GM13977 (cell line): ENCODE data around the gene DNTTIP2.
"Not testable (repeated sequence)": the region's sequence is repeated elsewhere in the genome, so short reads cannot be mapped to it uniquely, and the experiment has no call there.

Experiments
- DNase-seq: peaks from one replicate; pipeline ENCODE4 v3.0.0; 2012; ENCODE audit warnings: low spot score
- in situ Hi-C: fragments of 300-500 bp; cut with MboI; formaldehyde crosslinking; loops from one replicate; pipeline ENCODE4 v1.12.0; 2022; ENCODE audit warnings: low sequenced_read_pairs, low pct_unique_long_range_greater_than_20kb, mixed read lengths, inconsistent platforms; ENCODE audit not compliant: unreplicated experiment
- TF ChIP-seq, protein P1 (sequence below): IDR thresholded peaks from 2 replicates; pipeline ENCODE4 v1.5.1; 2012; ENCODE audit warnings: mild to moderate bottlenecking, control low read depth; ENCODE audit not compliant: insufficient read depth; ENCODE audit errors: extremely low read depth, missing control alignments

Gene DNTTIP2

GRCh38 chr1:93878889-93879586 lies at the start of gene DNTTIP2:
Gene DNTTIP2 (minus strand): TSS chr1:93879206. CDS start chr1:93879148, 58 bp downstream.
- in situ Hi-C loops, result no loop called here
- TF ChIP-seq, protein P1, sequence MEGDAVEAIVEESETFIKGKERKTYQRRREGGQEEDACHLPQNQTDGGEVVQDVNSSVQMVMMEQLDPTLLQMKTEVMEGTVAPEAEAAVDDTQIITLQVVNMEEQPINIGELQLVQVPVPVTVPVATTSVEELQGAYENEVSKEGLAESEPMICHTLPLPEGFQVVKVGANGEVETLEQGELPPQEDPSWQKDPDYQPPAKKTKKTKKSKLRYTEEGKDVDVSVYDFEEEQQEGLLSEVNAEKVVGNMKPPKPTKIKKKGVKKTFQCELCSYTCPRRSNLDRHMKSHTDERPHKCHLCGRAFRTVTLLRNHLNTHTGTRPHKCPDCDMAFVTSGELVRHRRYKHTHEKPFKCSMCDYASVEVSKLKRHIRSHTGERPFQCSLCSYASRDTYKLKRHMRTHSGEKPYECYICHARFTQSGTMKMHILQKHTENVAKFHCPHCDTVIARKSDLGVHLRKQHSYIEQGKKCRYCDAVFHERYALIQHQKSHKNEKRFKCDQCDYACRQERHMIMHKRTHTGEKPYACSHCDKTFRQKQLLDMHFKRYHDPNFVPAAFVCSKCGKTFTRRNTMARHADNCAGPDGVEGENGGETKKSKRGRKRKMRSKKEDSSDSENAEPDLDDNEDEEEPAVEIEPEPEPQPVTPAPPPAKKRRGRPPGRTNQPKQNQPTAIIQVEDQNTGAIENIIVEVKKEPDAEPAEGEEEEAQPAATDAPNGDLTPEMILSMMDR, result no peak
- DNase-seq, result peak; percentile 88

GRCh38 chr1:93925206-93925605 lies 46.2 kb upstream of the DNTTIP2 start:
- DNase-seq, result no peak
- in situ Hi-C loops, result no loop called here
- TF ChIP-seq, protein P1, result no peak

DNA sequence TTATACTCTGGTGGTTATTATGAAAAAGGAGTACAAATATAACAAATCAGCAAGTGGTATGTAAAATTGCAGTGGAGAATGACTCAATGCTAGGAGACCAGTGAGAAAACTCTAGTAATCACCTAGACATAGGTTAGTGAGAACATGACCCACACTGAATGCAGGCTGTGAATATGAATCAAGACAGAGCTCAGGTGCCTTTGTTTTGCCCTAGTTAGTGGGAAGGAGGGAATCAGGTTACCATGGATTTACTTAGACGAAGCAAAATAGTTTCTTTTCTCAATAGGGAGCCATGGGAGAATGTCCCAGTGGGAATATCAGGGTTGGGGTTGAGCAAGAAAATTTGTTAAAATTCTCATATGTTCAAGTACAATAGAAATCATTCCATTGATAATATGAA lies 40.8 kb upstream of the DNTTIP2 start:
- TF ChIP-seq, protein P1, result no peak
- no peak for DNase-seq
- in situ Hi-C loops, result no loop called here

DNA sequence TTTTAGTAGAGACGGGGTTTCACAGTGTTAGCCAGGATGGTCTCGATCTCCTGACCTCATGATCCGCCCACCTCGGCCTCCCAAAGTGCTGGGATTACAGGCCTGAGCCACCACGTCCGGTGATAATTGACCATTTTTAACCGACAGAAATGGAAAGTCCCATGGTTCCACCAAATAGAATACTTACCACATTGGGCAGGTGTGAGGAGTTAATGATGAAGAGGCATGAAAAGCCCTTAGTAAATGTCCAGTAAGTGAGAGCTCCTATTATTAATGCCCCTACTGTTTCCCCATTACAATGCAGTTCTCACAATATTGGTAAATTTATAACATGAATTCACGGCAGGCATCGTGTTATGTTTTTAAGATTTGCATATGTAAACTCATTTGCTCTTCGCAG lies 38.3 kb upstream of the DNTTIP2 start:
- in situ Hi-C loops, result no loop called here
- DNase-seq, result no peak
- TF ChIP-seq, protein P1, result no peak

DNA sequence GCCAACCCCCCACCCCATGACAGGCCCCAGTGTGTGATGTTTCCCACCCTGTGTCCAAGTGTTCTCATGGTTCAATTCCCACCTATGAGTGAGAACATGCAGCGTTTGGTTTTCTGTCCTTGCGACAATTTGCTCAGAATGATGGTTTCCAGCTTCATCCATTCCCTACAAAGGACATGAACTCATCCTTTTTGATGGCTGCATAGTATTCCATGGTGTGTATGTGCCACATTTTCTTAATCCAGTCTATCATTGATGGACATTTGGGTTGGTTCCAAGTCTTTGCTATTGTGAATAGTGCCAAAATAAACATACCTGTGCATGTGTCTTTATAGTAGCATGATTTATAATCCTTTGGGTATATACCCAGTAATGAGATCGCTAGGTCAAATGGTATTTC lies 31.9 kb upstream of the DNTTIP2 start:
- DNase-seq, in situ Hi-C loops: not testable (repeated sequence)

GRCh38 chr1:93910305-93910704 lies 31.3 kb upstream of the DNTTIP2 start:
- DNase-seq, result no peak
- TF ChIP-seq, protein P1, result no peak
- in situ Hi-C loops, result no loop called here

GRCh38 chr1:93909146-93910050 lies 30.4 kb upstream of the DNTTIP2 start, which contains the start of gene GCLM:
Gene GCLM (minus strand): TSS chr1:93909430. CDS start chr1:93909163, 267 bp downstream.
- TF ChIP-seq, protein P1, result peak; percentile 99
- peak; percentile 95 for DNase-seq
- in situ Hi-C loops, result no loop called here
